ENCODE data around the gene MTRF1.

MTRF1 gene

GRCh38 chr13:41307884-41308640 is 44.7 kb upstream of the MTRF1 start:
- TF ChIP-seq CEBPB (IDR thresholded peaks at IDR 0.05): no peak
- TF ChIP-seq ZBTB7A (IDR thresholded peaks at IDR 0.05; ENCODE audit: low read depth): no peak
- no peak for TF ChIP-seq TCF12 (IDR thresholded peaks at IDR 0.05; ENCODE audit: low read depth)
- no peak for TF ChIP-seq MAX (IDR thresholded peaks at IDR 0.05)
- TF ChIP-seq TEAD4 (IDR thresholded peaks at IDR 0.05): no peak
- TF ChIP-seq NFIC (IDR thresholded peaks at IDR 0.05): no peak
- TF ChIP-seq YY1 (IDR thresholded peaks at IDR 0.05; ENCODE audit: low read depth): no peak
- no peak for TF ChIP-seq EP300 (IDR thresholded peaks at IDR 0.05; ENCODE audit: borderline replicate concordance)
- TF ChIP-seq USF1 (IDR thresholded peaks at IDR 0.05): no peak
- TF ChIP-seq CREB1 (IDR thresholded peaks at IDR 0.05; ENCODE audit: low read depth): no peak
- TF ChIP-seq TAF1 (IDR thresholded peaks at IDR 0.05; ENCODE audit: low read depth): no peak
- no peak for TF ChIP-seq EGR1 (IDR thresholded peaks at IDR 0.05)
- TF ChIP-seq REST (IDR thresholded peaks at IDR 0.05; ENCODE audit: low read depth): no peak
- no peak for TF ChIP-seq RAD21 (IDR thresholded peaks at IDR 0.05; ENCODE audit: low read depth)

GRCh38 chr13:41306271-41307145 is 43.1 kb upstream of the MTRF1 start:
- no peak for TF ChIP-seq TEAD4 (IDR thresholded peaks at IDR 0.05)
- no peak for TF ChIP-seq RAD21 (IDR thresholded peaks at IDR 0.05; ENCODE audit: low read depth)
- TF ChIP-seq EGR1 (IDR thresholded peaks at IDR 0.05): no peak
- TF ChIP-seq EP300 (IDR thresholded peaks at IDR 0.05; ENCODE audit: borderline replicate concordance): no peak
- TF ChIP-seq REST (IDR thresholded peaks at IDR 0.05; ENCODE audit: low read depth): no peak

GRCh38 chr13:41304551-41304950 is 41.2 kb upstream of the MTRF1 start:
- TF ChIP-seq REST (IDR thresholded peaks at IDR 0.05; ENCODE audit: low read depth): no peak
- no peak for TF ChIP-seq FOXM1 (IDR thresholded peaks at IDR 0.05; ENCODE audit: borderline replicate concordance, low read depth)
- no peak for TF ChIP-seq YY1 (IDR thresholded peaks at IDR 0.05; ENCODE audit: low read depth)
- no peak for TF ChIP-seq EP300 (IDR thresholded peaks at IDR 0.05; ENCODE audit: borderline replicate concordance)

- no peak for TF ChIP-seq RAD21 (IDR thresholded peaks at IDR 0.05; ENCODE audit: low read depth)
- TF ChIP-seq MAX (IDR thresholded peaks at IDR 0.05): no peak
- no peak for TF ChIP-seq EP300 (IDR thresholded peaks at IDR 0.05; ENCODE audit: borderline replicate concordance)
- TF ChIP-seq TCF12 (IDR thresholded peaks at IDR 0.05; ENCODE audit: low read depth): no peak
These were observed 39.4 kb upstream of the MTRF1 start for GRCh38 chr13:41302743-41303142.
